EL (cell line): Measurements from ENCODE around the gene SLC27A3.

Source experiments
- DNase-seq: peaks from one replicate; pipeline ENCODE4 v3.0.0-alpha.2; 2016

Gene SLC27A3

GRCh38 chr1:153801028-153801625 is 25.9 kb downstream of the SLC27A3 start:
- DNase-seq = no peak

- no peak for DNase-seq
These were observed 26.8 kb downstream of the SLC27A3 start for GRCh38 chr1:153801786-153802697.

GRCh38 chr1:153803470-153804056 is 28.4 kb downstream of the SLC27A3 start:
- no peak for DNase-seq

- DNase-seq = no peak
These were observed 28.9 kb downstream of the SLC27A3 start for GRCh38 chr1:153804112-153804511.

- peak; percentile 86 for DNase-seq
These were observed 30.0 kb downstream of the SLC27A3 start for GRCh38 chr1:153805042-153805745.

- no peak for DNase-seq
These were observed 30.9 kb downstream of the SLC27A3 start for GRCh38 chr1:153805886-153806719.

GRCh38 chr1:153816283-153816889 is 41.2 kb downstream of the SLC27A3 start:
- no peak for DNase-seq

GRCh38 chr1:153818876-153819275 is 43.7 kb downstream of the SLC27A3 start:
- no peak for DNase-seq

- no peak for DNase-seq
These were observed 52.2 kb downstream of the SLC27A3 start for GRCh38 chr1:153827168-153827964.
